Esophagus squamous epithelium (tissue), 5 donors: ENCODE measurements around the gene NXN. TPM values are rescaled to one million over a fixed set of nuclear protein-coding genes. Genes with fewer than 3 reads are reported as not detected.

Experiments
- DNase-seq: peaks from one replicate; lab custom pipeline; 2025; lab: John Stamatoyannopoulos, UW
- H3K27ac ChIP-seq, 4 donors: fragments of 200-600 bp; sonication (generic); one replicate each; pipeline ENCODE4 v1.5.1; 2016 to 2019; ENCODE audit warnings: mild to moderate bottlenecking in 1 of 4
- H3K27me3 ChIP-seq, 4 donors: fragments of 200-600 bp; sonication (generic); 1 replicate in 3 of 4; 2 replicates in 1 of 4; pipeline versions ENCODE4 v1.5.1 to v1.6.0; 2017 to 2021; ENCODE audit warnings: antibody characterized with exemption in 1 of 4
- H3K36me3 ChIP-seq, 3 donors: fragments of 200-600 bp; sonication (generic); one replicate each; pipeline ENCODE4 v1.5.1; 2016 to 2019
- H3K4me1 ChIP-seq, 3 donors: fragments of 200-600 bp; sonication (generic); one replicate each; pipeline ENCODE4 v1.5.1; 2017 to 2019
- H3K4me3 ChIP-seq, 4 donors: fragments of 200-600 bp; sonication (generic); 1 replicate in 3 of 4; 2 replicates in 1 of 4; pipeline ENCODE4 v1.5.1; 2016 to 2019; ENCODE audit warnings: mild to moderate bottlenecking in 2 of 4, moderate library complexity in 1 of 4
- H3K9me3 ChIP-seq, 3 donors: fragments of 200-600 bp; sonication (generic); one replicate each; pipeline ENCODE4 v1.5.1; 2016 to 2019
- POLR2A ChIP-seq, 4 donors: fragments of 450-650 bp; IDR thresholded peaks; one replicate each; pipeline ENCODE4 v1.6.1; 2017; ENCODE audit warnings: antibody characterized with exemption in 4 of 4, mild to moderate bottlenecking in 4 of 4, moderate library complexity in 3 of 4
- WGBS, 2 donors: methylation state at CpG; one replicate each; pipeline ENCODE4 v1.1.5; 2018; 5-methylcytosine and 5-hydroxymethylcytosine counted together
- intact Hi-C: fragments of 100-400 bp; cut with DNase I; formaldehyde crosslinking; loops from one replicate; pipeline ENCODE4 v1.15.0; 2022
- total RNA-seq, 4 donors: library from RNA; depleted of rRNA; stranded (reverse); fragments of >200 nt; gene quantifications; one replicate each; pipeline ENCODE4 v1.1.0, GENCODE V29; 2016
- TF ChIP-seq, protein P1 (sequence below), 6 experiments: fragments of 450-650 bp in 4 of 6; fragments of 200-600 bp in 2 of 6; sonication (generic) in 2 of 6; IDR thresholded peaks; one replicate each; pipeline ENCODE4 v1.5.1; 2016 to 2019; ENCODE audit warnings: antibody characterized with exemption in 6 of 6, mild to moderate bottlenecking in 4 of 6, moderate library complexity in 4 of 6
- donor health status: DM: yes; HTN: yes; CAD: no.

Gene NXN
- total RNA-seq, 4 donors from 2014 or later = 19.5 to 34.9 (median 28.7) TPM

DNA sequence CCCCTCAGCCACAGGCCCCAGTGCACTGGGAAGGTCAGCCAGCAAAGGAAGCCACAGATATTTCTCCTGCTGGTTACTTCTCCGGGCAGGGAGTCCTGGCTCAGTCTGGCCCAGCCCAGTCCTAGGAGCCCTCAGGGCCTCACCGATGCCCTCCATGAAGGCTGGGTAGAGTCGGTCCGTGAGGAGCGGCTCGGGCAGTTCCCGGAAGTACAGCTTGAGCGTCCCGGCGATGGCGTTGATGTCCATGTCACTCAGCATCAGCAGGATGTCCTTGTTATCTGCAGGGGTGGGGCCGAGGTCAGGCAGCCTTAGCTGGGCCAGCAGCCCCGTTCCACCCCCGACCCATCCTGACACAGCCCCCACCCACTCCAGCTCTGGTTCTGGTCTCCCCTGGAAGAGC is 31.0 kb upstream of the NXN start:
- peak overlapping the region in 2 of 4 donors; percentile 25 to 28 for H3K27ac ChIP-seq
- H3K36me3 ChIP-seq = peaks cover 16 to 97% (median 41%) of the 10 kb centered on the region in 3 donors
- WGBS, 2 donors = 88% methylated on average over 5 of the region's 14 CpGs; no CpG with 5 or more reads in 1 of the 2 donors

DNA sequence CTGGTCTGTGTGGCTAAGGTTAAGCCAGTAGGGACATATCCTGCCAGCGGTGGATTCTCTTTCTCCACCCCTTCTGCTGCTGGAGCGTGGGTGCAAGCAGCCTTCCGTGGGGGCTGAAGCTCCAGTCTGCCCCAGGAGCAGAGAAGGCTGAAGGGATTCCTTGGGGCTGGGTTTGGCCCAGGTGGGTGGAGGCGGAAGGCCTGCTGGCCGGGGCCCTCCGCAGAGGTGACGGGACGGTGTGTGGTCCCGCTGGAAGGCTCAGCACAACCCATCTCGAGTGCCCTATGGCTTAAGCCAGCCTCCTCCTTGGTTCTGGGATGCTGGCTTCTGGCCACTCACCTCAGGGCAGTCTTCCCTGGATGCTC is 30.5 kb upstream of the NXN start:
- Histone ChIP-seq H3K4me3 (no peak overlapping the region), H3K9me3 (no peaks in the 10 kb centered on the region), H3K27ac (peak overlapping the region in 1 of 4 donors; percentile 76), H3K36me3 (peaks cover 16 to 97% (median 41%) of the 10 kb centered on the region in 3 donors), H3K27me3 (no peaks in the 10 kb centered on the region), H3K4me1 (peaks cover 23 to 71% (median 35%) of the 10 kb centered on the region in 3 donors)
- 94% methylated on average over 7 of the region's 10 CpGs; no CpG with 5 or more reads in 1 of the 2 donors for WGBS, 2 donors
- DNase-seq = no peak
- TF ChIP-seq, protein P1, sequence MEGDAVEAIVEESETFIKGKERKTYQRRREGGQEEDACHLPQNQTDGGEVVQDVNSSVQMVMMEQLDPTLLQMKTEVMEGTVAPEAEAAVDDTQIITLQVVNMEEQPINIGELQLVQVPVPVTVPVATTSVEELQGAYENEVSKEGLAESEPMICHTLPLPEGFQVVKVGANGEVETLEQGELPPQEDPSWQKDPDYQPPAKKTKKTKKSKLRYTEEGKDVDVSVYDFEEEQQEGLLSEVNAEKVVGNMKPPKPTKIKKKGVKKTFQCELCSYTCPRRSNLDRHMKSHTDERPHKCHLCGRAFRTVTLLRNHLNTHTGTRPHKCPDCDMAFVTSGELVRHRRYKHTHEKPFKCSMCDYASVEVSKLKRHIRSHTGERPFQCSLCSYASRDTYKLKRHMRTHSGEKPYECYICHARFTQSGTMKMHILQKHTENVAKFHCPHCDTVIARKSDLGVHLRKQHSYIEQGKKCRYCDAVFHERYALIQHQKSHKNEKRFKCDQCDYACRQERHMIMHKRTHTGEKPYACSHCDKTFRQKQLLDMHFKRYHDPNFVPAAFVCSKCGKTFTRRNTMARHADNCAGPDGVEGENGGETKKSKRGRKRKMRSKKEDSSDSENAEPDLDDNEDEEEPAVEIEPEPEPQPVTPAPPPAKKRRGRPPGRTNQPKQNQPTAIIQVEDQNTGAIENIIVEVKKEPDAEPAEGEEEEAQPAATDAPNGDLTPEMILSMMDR (IDR thresholded peaks at IDR 0.05) = no peak
- TF ChIP-seq POLR2A (IDR thresholded peaks at IDR 0.05) = no peak
- intact Hi-C loops = no loop called here

More for the DNA sequence above, 31.0 kb upstream of the NXN start:
- intact Hi-C loops = no loop called here
- Histone ChIP-seq H3K27me3 (no peaks in the 10 kb centered on the region), H3K4me3 (no peak overlapping the region), H3K4me1 (peaks cover 17 to 66% (median 30%) of the 10 kb centered on the region in 3 donors), H3K9me3 (no peaks in the 10 kb centered on the region)
- TF ChIP-seq, protein P1 (IDR thresholded peaks at IDR 0.05) = no peak
- no peak for TF ChIP-seq POLR2A (IDR thresholded peaks at IDR 0.05)
- DNase-seq = no peak

DNA sequence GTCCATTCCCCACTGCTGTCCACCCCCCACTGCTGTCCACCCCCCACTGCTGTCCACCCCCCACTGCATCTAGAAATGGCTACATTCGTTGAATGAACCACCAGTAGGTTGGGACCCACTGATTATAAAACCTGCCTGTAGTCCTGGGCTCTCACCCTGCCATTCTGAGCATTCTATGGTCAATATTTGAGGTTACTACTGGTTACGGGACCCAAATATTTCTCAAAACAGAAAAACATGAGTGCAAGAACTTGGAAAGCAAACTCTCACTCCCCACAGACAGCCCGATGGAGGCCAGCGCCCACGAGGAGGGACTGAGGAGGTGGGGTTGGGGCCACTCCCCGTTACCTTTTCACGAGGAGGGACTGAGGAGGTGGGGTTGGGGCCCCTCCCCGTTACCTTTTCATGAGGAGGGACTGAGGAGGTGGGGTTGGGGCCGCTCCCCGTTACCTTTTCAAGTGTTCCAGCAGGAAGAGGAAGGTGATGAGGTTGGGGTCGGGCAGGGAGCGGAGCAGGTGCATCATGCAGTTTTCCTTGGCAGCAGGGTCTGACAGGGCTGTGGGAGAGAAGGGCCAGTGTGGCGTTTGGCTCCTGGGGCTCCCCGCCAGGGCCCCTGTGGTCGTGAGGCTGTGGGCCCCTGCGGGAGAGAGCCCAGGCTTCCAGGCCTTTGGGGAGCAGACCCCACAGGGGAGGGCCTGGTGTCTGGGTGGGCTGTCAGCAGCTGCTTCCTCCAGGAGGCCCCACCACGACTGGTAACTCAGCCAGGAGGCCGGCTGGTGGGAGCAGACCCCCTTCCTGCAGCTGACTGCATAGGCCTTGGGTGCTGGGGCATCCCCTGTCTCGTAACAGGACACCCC is 29.9 kb upstream of the NXN start:
- Histone ChIP-seq H3K4me3 (no peak overlapping the region), H3K4me1 (peaks cover 25 to 77% (median 41%) of the 10 kb centered on the region in 3 donors), H3K27ac (peak overlapping the region; percentile 9 to 87 (median 65)), H3K27me3 (no peaks in the 10 kb centered on the region), H3K36me3 (peaks cover 20 to 97% (median 41%) of the 10 kb centered on the region in 3 donors), H3K9me3 (no peaks in the 10 kb centered on the region)
- WGBS, 2 donors = 65 to 75% methylated on average over 6 to 7 of the region's 19 CpGs
- DNase-seq = no peak
- intact Hi-C loops = no loop called here
- TF ChIP-seq, protein P1 (IDR thresholded peaks at IDR 0.05) = no peak
- no peak for TF ChIP-seq POLR2A (IDR thresholded peaks at IDR 0.05)

DNA sequence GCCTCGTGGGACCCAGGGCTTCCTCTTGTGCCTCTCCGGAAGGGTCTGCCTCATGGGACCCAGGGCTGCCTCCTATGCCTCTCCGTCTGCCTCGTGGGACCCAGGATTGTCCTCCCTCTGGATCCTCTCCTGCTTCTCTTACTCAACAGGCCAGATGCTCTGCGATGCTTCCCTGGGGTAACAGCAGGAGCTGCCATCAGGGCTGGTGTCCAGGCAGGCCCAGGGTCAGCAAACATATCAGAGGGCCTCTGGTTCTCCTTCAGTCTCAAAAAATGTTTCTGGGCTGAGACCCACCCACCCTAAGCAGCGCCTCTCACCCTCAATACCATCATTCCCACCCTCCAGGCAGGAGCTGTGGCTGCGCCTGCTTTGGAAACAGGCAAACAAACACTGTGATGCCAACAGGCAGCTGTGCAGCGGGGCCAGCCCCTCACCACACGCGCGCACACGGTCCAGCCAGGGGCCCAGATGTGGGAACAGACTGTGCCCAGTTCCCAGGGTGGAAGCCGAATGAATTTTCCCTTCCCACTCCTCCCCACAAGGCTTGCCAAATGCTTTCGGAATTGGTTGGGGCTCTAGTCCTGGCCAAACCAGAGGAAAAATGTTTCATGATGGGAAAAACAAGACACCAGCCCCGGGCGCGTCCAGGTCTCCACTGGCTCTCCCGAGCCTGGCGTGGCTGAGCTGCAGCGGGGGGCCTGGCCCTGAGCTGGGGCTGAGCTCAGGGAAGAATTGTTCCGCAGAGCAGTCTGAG is 28.6 kb upstream of the NXN start:
- peaks cover 25 to 90% (median 52%) of the 10 kb centered on the region in 3 donors for H3K4me1 ChIP-seq
- H3K4me3 ChIP-seq = no peak overlapping the region
- peak overlapping the region; percentile 11 to 87 (median 75) for H3K27ac ChIP-seq
- no peaks in the 10 kb centered on the region for H3K27me3 ChIP-seq
- H3K9me3 ChIP-seq = no peaks in the 10 kb centered on the region
- TF ChIP-seq POLR2A (IDR thresholded peaks at IDR 0.05) = no peak
- TF ChIP-seq, protein P1 (IDR thresholded peaks at IDR 0.05) = no peak
- intact Hi-C loops = no loop called here
- peaks cover 28 to 98% (median 45%) of the 10 kb centered on the region in 3 donors for H3K36me3 ChIP-seq
- WGBS, 2 donors = 79 to 86% methylated on average over 5 to 8 of the region's 21 CpGs
- DNase-seq = no peak
